Measurements from ENCODE around the gene SPATA16.
"Not testable (repeated sequence)": the region's sequence is repeated elsewhere in the genome, so short reads cannot be mapped to it uniquely, and the experiment has no call there.

Gene SPATA16

GRCh38 chr3:172931746-172932285, 209.2 kb downstream of the SPATA16 start:
- no peak for FAIRE-seq

- no peak for FAIRE-seq
Measured at GRCh38 chr3:172929451-172929850, 211.6 kb downstream of the SPATA16 start.

DNA sequence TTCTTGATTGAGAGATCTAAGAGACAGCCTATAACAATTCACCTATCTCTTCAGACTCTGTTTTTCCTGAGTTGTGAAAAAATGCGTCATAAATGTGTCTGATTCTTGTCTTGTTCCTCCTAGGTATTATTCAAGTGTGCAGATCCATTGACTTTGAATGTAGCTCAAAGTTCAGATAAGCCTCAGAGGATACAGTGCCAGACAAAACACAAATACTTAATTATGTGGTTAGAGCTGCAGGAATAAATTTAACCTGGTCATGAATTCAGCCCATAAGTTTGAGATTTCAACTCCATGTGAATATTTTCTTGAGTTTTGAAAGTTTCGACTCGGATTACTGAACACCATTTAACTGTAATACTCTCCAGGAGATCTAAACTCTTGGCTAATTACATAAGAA, 216.5 kb downstream of the SPATA16 start:
- no peak for FAIRE-seq

DNA sequence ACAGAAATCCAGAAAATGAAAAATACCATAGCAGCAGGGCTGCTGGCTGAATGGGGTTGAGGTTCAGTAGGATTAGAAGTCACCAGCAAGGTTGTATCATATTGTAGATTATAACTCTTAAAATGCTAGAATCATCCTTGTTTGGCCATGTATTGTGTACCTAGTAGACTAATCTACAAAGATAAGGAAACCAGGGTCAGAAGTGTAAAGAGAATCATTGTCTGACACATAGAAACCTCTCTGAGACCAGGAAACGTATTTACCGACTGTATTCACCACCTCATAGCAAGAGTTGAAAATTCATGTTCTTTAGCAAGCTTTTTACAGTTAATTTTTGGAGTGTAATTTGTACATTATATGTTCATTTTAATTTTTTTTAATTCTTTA, 221.7 kb downstream of the SPATA16 start:
- FAIRE-seq: no peak

- no peak for FAIRE-seq
Measured at GRCh38 chr3:172918568-172919296, 222.3 kb downstream of the SPATA16 start.

GRCh38 chr3:172918165-172918564, 222.9 kb downstream of the SPATA16 start:
- no peak for FAIRE-seq

DNA sequence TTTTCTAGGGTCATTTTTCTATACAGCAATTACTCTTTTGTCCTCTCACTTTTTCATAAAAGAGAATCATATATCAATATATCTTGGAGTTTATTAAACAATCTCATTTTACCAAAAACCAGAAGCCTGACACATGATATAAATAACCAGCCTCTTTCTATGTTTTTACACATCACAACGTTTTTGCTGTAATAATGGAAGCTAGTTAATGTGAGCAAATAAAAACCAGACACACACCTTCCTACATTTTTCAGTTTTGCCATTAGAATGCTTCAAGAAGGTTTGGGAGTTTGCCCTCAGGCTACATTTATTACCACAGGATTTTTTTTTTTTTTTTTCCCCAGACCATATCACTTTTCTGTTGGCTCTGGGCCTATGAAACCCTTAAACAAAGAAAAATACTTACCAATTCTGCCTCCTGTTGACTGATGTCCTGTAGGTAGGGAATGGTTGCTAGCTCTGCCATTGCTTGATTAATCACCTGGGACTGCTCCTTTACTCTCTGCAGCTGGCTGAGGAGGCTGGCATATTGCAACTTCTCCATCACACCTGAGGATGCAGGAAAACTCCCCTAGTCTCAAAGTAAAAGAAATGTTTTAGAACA, 225.0 kb downstream of the SPATA16 start:
- FAIRE-seq: no peak

DNA sequence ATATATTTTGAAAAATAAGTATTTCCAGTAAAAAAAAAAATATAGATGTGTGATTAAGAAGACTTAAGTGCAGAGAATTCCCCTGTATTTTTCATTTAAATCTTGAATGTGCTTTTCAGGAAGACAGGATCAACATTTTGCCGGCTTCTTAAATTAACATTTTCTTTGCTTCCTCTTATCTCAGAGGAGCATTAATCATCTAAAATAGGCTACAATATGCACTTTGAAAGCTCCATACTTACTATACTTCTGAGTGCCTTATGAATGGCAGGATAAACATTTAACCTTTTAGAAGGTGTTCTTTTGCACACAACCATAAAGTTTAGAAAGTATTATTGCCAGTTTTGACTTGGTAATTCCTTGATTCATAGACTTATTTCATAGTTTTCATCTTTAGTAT, 226.2 kb downstream of the SPATA16 start:
- FAIRE-seq: no peak

- no peak for FAIRE-seq
Measured at GRCh38 chr3:172913911-172914655, 227.0 kb downstream of the SPATA16 start.

- FAIRE-seq: no peak
Measured at GRCh38 chr3:172911142-172911541, 229.9 kb downstream of the SPATA16 start.

DNA sequence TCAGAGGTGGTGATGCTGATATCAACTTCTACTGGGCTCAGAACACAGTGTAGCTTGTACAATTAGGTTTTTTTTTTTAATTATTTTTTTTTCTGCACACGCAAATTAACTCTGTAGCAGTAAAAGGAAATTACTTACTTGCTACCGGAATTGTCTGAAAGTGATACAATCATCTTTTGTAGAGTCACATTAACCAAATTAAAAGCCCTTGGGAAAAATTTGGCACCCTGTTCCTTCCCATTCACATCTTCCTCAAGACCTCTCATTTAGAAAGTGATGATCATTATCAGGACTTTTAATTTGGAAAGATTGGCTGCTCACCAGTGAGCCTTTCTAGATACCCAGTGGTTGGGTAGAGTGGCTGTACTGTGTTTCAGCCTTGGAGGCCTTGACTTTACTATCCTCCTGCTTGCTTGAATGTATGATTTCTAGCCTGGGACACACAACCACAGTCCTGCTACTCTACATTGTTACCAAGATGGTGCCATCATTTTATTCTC, 232.2 kb downstream of the SPATA16 start:
- no peak for FAIRE-seq

- no peak for FAIRE-seq
Measured at GRCh38 chr3:172905451-172905850, 235.6 kb downstream of the SPATA16 start.

DNA sequence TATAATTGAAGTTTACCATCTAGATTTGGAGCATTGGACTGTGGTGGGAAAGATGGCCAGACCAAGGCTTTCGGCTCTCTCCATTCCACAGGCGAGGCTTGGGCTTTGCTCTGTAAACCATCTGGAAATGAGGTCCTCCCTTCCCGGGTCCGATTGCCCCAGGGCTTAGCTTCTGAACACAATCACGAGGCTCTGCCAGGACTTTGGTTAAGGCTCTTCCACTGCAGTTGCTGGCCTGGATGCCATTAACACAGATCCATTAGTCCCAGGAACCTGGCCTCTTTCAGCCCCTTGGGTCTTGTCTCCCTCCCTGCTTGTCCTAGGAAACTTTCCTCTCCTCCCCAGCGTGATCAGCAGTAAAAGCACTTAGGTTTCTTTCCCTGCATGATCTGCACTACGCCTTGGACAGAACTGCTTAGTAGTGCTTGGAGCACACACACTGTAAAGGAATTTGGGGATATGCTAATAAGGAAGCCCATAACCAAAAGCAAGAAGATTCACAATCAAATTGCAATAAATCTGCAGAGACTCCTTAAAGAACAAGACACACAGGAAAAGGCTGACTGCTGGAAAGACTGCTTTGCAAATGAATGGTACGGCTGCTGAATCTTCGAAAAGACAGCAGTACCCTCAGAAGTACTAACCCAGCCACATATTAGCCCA, 236.2 kb downstream of the SPATA16 start:
- no peak for FAIRE-seq

GRCh38 chr3:172903642-172904320, 237.3 kb downstream of the SPATA16 start:
- FAIRE-seq: no peak

- no peak for FAIRE-seq
Measured at GRCh38 chr3:172892158-172892557, 248.9 kb downstream of the SPATA16 start.

DNA sequence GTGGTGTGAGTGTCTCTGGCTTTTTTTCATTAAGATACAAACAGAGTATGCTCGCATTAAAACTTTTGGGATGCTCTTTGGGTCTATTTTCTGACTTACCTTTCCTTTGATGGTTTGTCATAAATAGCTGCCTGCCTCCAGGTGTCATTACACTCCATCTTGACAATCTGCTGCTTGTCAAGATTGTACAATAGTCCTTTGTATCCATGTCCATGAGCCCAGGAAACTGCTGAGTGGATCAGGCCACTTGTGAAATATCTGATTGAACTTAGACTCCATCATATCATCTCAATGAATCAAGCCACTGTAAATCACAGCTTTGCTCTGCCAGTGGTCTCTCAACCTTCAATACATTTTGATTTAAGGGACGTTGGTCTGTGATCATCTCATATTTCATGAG, 255.3 kb downstream of the SPATA16 start:
- no peak for FAIRE-seq

DNA sequence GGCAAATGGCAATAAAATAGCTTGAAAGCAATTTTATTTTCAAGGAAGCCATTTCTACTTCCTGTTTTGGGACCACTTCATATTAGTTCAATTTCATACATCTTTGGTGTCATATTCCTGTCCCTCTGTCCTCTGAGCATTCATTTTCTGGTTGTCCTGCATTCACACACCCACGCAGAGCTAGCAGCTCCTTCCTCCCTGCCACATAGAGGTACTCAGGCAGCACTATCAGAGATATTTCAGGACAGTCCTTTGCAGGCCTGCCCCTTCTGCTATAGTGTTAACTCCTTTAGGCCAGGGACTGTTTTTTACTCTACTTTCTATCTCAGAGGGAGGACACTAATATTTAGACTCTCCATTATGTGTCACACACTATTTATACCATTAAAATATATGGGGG, 258.5 kb downstream of the SPATA16 start:
- no peak for FAIRE-seq

DNA sequence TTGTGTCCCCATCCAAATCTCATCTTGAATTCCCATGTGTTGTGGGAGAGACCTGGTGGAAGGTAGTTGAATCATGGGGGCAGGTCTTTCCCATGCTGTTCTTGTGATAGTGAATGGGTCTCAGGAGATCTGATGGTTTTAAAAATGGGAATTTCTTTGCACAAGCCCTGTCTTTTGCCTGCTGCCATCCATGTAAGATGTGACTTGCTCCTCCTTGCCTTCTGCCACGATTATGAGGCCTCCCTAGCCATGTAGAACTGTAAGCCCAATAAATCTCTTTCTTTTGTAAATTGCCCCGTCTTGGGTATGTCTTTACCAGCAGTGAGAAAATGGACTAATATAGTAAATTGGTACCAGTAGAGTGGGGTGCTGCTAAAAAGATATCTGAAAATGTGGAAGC, 261.7 kb downstream of the SPATA16 start:
- FAIRE-seq: not testable (repeated sequence)

- FAIRE-seq: no peak
Measured at GRCh38 chr3:172877011-172877410, 264.0 kb downstream of the SPATA16 start.

DNA sequence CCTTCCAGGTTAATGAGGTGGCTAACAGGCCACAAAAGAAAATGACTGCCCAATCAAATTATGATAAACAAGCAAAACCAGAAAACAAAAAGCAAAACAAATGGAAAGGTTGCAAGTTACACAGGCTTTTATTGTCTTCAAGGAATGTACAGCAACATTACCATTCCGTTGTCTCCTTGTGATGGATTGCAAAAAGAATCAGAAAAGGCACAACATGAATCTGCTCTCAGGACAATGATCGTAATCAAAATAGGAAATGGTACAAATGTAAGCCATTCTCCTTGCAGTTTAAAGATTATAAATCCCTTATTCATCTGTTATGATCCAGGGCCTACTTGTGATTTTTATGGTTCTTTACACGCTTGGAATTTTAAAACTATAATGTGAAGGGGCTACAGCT, 264.7 kb downstream of the SPATA16 start:
- no peak for FAIRE-seq

- FAIRE-seq: no peak
Measured at GRCh38 chr3:172875039-172875438, 266.0 kb downstream of the SPATA16 start.

DNA sequence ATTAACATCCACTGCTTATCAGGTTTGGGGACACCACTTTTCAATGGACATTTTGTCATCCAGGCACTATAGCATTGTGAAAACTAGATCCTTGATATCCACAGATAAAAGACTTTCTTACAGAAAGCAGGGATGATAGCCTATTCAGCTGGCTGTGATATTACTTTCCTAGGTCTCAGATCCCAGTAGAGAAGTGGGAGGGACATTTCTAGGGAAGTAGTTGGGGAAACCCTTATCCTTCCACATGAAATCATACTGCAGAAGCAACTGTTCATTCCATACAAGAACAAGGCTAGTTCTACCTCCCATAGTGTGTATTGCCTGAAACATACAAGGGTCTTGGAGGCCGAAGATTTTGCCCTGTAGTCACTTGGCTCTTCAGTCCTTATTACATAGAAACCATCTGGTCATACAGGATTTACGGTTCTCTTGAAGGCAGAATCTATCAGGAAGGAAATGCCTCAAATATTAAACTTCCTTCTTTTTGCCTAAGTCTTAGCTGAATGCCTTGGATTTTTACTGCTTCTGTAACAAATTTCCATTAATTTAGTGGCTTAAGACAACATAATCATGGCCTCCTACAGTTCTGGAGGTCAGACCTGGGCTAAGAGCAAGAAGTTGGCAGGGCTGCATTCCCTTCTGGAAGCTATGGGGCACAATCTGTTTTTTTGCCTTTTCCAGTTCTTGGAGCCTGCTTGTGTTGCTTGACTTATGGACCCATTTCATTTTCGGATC, 271.1 kb downstream of the SPATA16 start:
- no peak for FAIRE-seq

All from colon (tissue), 2 donors.